Hematopoietic multipotent progenitor cell treated with erythropoietin and hydrocortisone succinate and interleukin-3 and kit ligand, for 8 days (in vitro differentiated cells): ENCODE data around the gene SPDYE2B.
"Not testable (repeated sequence)": the region's sequence is repeated elsewhere in the genome, so short reads cannot be mapped to it uniquely, and the experiment has no call there.

Experiments
- DNase-seq: peaks from one replicate; pipeline ENCODE4 v3.0.0-alpha.2; 2015

The SPDYE2B gene

GRCh38 chr7:102643404-102643803 is 6.7 kb upstream of the SPDYE2B start:
- not testable (repeated sequence) for DNase-seq

- not testable (repeated sequence) for DNase-seq
These were observed 2.3 kb upstream of the SPDYE2B start for GRCh38 chr7:102647813-102648212.

GRCh38 chr7:102664765-102665164 is 14.6 kb downstream of the SPDYE2B start:
- DNase-seq, result not testable (repeated sequence)

- DNase-seq, result not testable (repeated sequence)
These were observed 16.7 kb downstream of the SPDYE2B start for GRCh38 chr7:102666850-102667249.

GRCh38 chr7:102667523-102667922 is 17.4 kb downstream of the SPDYE2B start:
- not testable (repeated sequence) for DNase-seq

GRCh38 chr7:102671166-102671955 is 21.2 kb downstream of the SPDYE2B start, which contains the start of gene POLR2J2:
TSS of gene POLR2J2 (minus strand) at chr7:102671663. CDS start at chr7:102671601, 62 bp downstream.
- DNase-seq, result not testable (repeated sequence)

- DNase-seq, result not testable (repeated sequence)
These were observed 21.8 kb downstream of the SPDYE2B start for GRCh38 chr7:102671956-102672307.

- not testable (repeated sequence) for DNase-seq
These were observed 23.4 kb downstream of the SPDYE2B start for GRCh38 chr7:102673447-102674067.

- not testable (repeated sequence) for DNase-seq
These were observed 25.4 kb downstream of the SPDYE2B start for GRCh38 chr7:102675545-102675944.

GRCh38 chr7:102680780-102681179 is 30.7 kb downstream of the SPDYE2B start:
- DNase-seq, result not testable (repeated sequence)

GRCh38 chr7:102682560-102682959 is 32.4 kb downstream of the SPDYE2B start:
- DNase-seq, result not testable (repeated sequence)

GRCh38 chr7:102688299-102689036 is 38.3 kb downstream of the SPDYE2B start:
- not testable (repeated sequence) for DNase-seq

GRCh38 chr7:102689436-102690282 is 39.5 kb downstream of the SPDYE2B start:
- not testable (repeated sequence) for DNase-seq

GRCh38 chr7:102690602-102691001 is 40.5 kb downstream of the SPDYE2B start:
- not testable (repeated sequence) for DNase-seq

GRCh38 chr7:102694008-102694407 is 43.9 kb downstream of the SPDYE2B start:
- DNase-seq, result not testable (repeated sequence)

GRCh38 chr7:102695033-102695552 is 45.0 kb downstream of the SPDYE2B start:
- DNase-seq, result not testable (repeated sequence)

- not testable (repeated sequence) for DNase-seq
These were observed 45.9 kb downstream of the SPDYE2B start for GRCh38 chr7:102696009-102696408.

- not testable (repeated sequence) for DNase-seq
These were observed 47.8 kb downstream of the SPDYE2B start for GRCh38 chr7:102697642-102698512.

GRCh38 chr7:102698962-102699750 is 49.0 kb downstream of the SPDYE2B start:
- DNase-seq, result peak; percentile 6
